MM.1S (cell line): Measurements from ENCODE around the gene ELOVL6.
"Not testable (repeated sequence)": the region's sequence is repeated elsewhere in the genome, so short reads cannot be mapped to it uniquely, and the experiment has no call there.

Experiments used
- CTCF ChIP-seq: fragments of 300-600 bp; sonication (generic); IDR thresholded peaks from 2 replicates; pipeline ENCODE4 v1.5.1; 2016; ENCODE audit warnings: antibody characterized with exemption, low read length, mixed read lengths
- EZH2 ChIP-seq: fragments of 300-600 bp; sonication (generic); optimal IDR thresholded peaks from 2 replicates; pipeline ENCODE3; 2017; ENCODE audit warnings: low read depth, mild to moderate bottlenecking, antibody characterized with exemption, low read length, mixed read lengths
- EZH2phosphoT487 ChIP-seq: fragments of 300-600 bp; sonication (generic); IDR thresholded peaks from 2 replicates; pipeline ENCODE4 v1.6.1; 2018; ENCODE audit warnings: antibody characterized with exemption, low read length

GRCh38 chr4:110078148-110078547 is 120.3 kb downstream of the ELOVL6 start:
- not testable (repeated sequence) for TF ChIP-seq CTCF, EZH2phosphoT487, EZH2
